HS-27A (cell line): ENCODE measurements around the gene SRC.

Experiments
- DNase-seq: peaks from one replicate; pipeline ENCODE4 v3.0.0-alpha.2; 2012; ENCODE audit warnings: low read depth, missing footprints

SRC gene

GRCh38 chr20:37345339-37346235, at the start of gene SRC:
Gene SRC (plus strand): TSS chr20:37346140. CDS start chr20:37384154, 38,014 bp downstream.
- DNase-seq, result peak; percentile 43

- no peak for DNase-seq
Observed at GRCh38 chr20:37296371-37296770, 49.6 kb upstream of the SRC start.

- no peak for DNase-seq
Observed at GRCh38 chr20:37297066-37297736, 48.7 kb upstream of the SRC start.

- DNase-seq, result no peak
Observed at GRCh38 chr20:37298190-37298939, 47.6 kb upstream of the SRC start.

GRCh38 chr20:37299718-37300528, 46.0 kb upstream of the SRC start:
- DNase-seq, result no peak

- no peak for DNase-seq
Observed at GRCh38 chr20:37301120-37301519, 44.8 kb upstream of the SRC start.

- DNase-seq, result no peak
Observed at GRCh38 chr20:37301558-37301957, 44.4 kb upstream of the SRC start.

- DNase-seq, result no peak
Observed at GRCh38 chr20:37302981-37303380, 43.0 kb upstream of the SRC start.

GRCh38 chr20:37303637-37304036, 42.3 kb upstream of the SRC start:
- DNase-seq, result no peak

- DNase-seq, result no peak
Observed at GRCh38 chr20:37305079-37305478, 40.9 kb upstream of the SRC start.

GRCh38 chr20:37305839-37306238, 40.1 kb upstream of the SRC start:
- no peak for DNase-seq

GRCh38 chr20:37308086-37309050, 37.6 kb upstream of the SRC start:
- DNase-seq, result no peak

- DNase-seq, result no peak
Observed at GRCh38 chr20:37309290-37309689, 36.6 kb upstream of the SRC start.

- no peak for DNase-seq
Observed at GRCh38 chr20:37309936-37310590, 35.9 kb upstream of the SRC start.

- DNase-seq, result no peak
Observed at GRCh38 chr20:37310951-37311350, 35.0 kb upstream of the SRC start.

- DNase-seq, result no peak
Observed at GRCh38 chr20:37311710-37312355, 34.1 kb upstream of the SRC start.

- no peak for DNase-seq
Observed at GRCh38 chr20:37313546-37314091, 32.3 kb upstream of the SRC start.

GRCh38 chr20:37314099-37314498, 31.8 kb upstream of the SRC start:
- no peak for DNase-seq

GRCh38 chr20:37314617-37315016, 31.3 kb upstream of the SRC start:
- DNase-seq, result no peak
